ENCODE data around the gene HACL1. TPM values are rescaled to one million over a fixed set of nuclear protein-coding genes. Genes with fewer than 3 reads are reported as not detected.

Gene HACL1
- total RNA-seq, 1 experiment from 2014 or later: 44.9 TPM

DNA sequence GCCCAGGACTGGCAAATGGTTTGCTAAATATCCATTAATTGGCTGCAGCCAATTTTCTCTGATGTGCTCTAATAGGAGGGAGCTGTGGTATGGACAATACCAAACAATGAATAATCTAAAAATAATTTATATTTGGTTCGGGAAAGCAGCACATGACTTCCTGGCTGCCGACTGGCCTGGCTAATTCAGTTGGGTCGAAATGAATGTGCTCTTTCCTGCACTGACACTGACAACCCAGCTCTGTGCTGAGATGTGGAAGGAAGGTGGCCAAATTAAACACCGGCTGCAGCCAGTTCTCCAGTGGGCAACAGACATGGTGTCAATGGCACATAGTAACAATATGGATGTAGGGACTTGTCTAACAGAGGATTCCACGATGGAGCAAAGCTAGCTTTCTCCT lies 58.8 kb downstream of the HACL1 start (continued):
- TF ChIP-seq, protein P1, sequence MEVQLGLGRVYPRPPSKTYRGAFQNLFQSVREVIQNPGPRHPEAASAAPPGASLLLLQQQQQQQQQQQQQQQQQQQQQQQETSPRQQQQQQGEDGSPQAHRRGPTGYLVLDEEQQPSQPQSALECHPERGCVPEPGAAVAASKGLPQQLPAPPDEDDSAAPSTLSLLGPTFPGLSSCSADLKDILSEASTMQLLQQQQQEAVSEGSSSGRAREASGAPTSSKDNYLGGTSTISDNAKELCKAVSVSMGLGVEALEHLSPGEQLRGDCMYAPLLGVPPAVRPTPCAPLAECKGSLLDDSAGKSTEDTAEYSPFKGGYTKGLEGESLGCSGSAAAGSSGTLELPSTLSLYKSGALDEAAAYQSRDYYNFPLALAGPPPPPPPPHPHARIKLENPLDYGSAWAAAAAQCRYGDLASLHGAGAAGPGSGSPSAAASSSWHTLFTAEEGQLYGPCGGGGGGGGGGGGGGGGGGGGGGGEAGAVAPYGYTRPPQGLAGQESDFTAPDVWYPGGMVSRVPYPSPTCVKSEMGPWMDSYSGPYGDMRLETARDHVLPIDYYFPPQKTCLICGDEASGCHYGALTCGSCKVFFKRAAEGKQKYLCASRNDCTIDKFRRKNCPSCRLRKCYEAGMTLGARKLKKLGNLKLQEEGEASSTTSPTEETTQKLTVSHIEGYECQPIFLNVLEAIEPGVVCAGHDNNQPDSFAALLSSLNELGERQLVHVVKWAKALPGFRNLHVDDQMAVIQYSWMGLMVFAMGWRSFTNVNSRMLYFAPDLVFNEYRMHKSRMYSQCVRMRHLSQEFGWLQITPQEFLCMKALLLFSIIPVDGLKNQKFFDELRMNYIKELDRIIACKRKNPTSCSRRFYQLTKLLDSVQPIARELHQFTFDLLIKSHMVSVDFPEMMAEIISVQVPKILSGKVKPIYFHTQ (CRISPR knock-in tag; IDR thresholded peaks at IDR 0.05): no peak
- TF ChIP-seq ZNF317 (CRISPR knock-in tag; IDR thresholded peaks at IDR 0.05; ENCODE audit: borderline replicate concordance, low read depth): no peak
- no peak for TF ChIP-seq SMAD3 (CRISPR knock-in tag; IDR thresholded peaks at IDR 0.05; ENCODE audit: borderline replicate concordance)
- no peak for TF ChIP-seq TCF7 (CRISPR knock-in tag; IDR thresholded peaks at IDR 0.05; ENCODE audit: low read depth)
- TF ChIP-seq ELF4 (CRISPR knock-in tag; IDR thresholded peaks at IDR 0.05; ENCODE audit: low read depth): no peak
- TF ChIP-seq NFATC4 (CRISPR knock-in tag; IDR thresholded peaks at IDR 0.05): no peak
- TF ChIP-seq ZNF423 (CRISPR knock-in tag; IDR thresholded peaks at IDR 0.05): no peak

DNA sequence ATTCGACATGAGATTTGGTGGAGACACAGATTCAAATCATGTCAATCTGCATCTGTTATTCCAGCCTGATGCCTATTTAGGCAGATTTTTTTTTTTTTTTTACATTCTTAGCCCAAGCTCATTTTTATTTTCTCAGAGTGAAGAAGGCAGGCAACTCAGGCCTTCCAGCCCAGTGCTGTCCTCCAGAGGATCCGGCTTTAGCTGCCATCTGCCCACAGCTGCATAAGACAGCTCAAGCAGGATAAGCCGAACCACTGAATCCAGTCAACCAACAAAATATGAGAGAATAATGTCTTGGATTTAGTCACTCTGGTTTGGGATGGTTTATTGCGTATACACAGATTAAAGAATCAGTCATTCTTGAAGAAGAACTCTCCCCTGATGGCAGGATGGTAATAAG lies 60.0 kb downstream of the HACL1 start:
- no peaks in the 10 kb centered on the region for H3K4me1 Mint-ChIP-seq
- no peak overlapping the region for H3K27ac Mint-ChIP-seq
- no peak for TF ChIP-seq ZNF671 (CRISPR knock-in tag; IDR thresholded peaks at IDR 0.05)
- TF ChIP-seq MLX (CRISPR knock-in tag; IDR thresholded peaks at IDR 0.05): no peak
- no peak for TF ChIP-seq ATF1 (CRISPR knock-in tag; IDR thresholded peaks at IDR 0.05)
- TF ChIP-seq NFE2L1 (CRISPR knock-in tag; IDR thresholded peaks at IDR 0.05): no peak
- TF ChIP-seq, protein P2, sequence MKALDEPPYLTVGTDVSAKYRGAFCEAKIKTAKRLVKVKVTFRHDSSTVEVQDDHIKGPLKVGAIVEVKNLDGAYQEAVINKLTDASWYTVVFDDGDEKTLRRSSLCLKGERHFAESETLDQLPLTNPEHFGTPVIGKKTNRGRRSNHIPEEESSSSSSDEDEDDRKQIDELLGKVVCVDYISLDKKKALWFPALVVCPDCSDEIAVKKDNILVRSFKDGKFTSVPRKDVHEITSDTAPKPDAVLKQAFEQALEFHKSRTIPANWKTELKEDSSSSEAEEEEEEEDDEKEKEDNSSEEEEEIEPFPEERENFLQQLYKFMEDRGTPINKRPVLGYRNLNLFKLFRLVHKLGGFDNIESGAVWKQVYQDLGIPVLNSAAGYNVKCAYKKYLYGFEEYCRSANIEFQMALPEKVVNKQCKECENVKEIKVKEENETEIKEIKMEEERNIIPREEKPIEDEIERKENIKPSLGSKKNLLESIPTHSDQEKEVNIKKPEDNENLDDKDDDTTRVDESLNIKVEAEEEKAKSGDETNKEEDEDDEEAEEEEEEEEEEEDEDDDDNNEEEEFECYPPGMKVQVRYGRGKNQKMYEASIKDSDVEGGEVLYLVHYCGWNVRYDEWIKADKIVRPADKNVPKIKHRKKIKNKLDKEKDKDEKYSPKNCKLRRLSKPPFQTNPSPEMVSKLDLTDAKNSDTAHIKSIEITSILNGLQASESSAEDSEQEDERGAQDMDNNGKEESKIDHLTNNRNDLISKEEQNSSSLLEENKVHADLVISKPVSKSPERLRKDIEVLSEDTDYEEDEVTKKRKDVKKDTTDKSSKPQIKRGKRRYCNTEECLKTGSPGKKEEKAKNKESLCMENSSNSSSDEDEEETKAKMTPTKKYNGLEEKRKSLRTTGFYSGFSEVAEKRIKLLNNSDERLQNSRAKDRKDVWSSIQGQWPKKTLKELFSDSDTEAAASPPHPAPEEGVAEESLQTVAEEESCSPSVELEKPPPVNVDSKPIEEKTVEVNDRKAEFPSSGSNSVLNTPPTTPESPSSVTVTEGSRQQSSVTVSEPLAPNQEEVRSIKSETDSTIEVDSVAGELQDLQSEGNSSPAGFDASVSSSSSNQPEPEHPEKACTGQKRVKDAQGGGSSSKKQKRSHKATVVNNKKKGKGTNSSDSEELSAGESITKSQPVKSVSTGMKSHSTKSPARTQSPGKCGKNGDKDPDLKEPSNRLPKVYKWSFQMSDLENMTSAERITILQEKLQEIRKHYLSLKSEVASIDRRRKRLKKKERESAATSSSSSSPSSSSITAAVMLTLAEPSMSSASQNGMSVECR (CRISPR knock-in tag; IDR thresholded peaks at IDR 0.05; ENCODE audit: borderline replicate concordance): no peak
- no peak for TF ChIP-seq SOX15 (CRISPR knock-in tag; IDR thresholded peaks at IDR 0.05)
- TF ChIP-seq GRHL2 (CRISPR knock-in tag; IDR thresholded peaks at IDR 0.05; ENCODE audit: insufficient replicate concordance, severe bottlenecking): no peak
- TF ChIP-seq ZSCAN18 (CRISPR knock-in tag; IDR thresholded peaks at IDR 0.05): no peak
- H3K9me3 Mint-ChIP-seq: no peaks in the 10 kb centered on the region; the same call in 1 of the 2 replicates
- peaks cover 6% of the 10 kb centered on the region; the same call in 1 of the 2 replicates for H3K27me3 Mint-ChIP-seq (ENCODE audit: low read depth)
- H3K36me3 Mint-ChIP-seq: no peaks in the 10 kb centered on the region
- ATAC-seq (no peak), DNase-seq (ENCODE audit: low spot score) (no peak)
- ChIA-PET CTCF (interaction anchor here (3.0 kb wide), 1 partner anchor 14 kb away, joined by 12 read pairs; no protein-coding TSS in a partner anchor), POLR2A (no interaction called here)
- H3K4me3 Mint-ChIP-seq: no peak overlapping the region

- H3K27ac Mint-ChIP-seq: no peak overlapping the region
- CTCF ChIA-PET: interaction anchor here (1.1 kb wide), 1 partner anchor 12 kb away, joined by 3 read pairs; no protein-coding TSS in a partner anchor
- H3K27me3 Mint-ChIP-seq (ENCODE audit: low read depth): peaks cover 2% of the 10 kb centered on the region; the same call in 1 of the 2 replicates
Observed at GRCh38 chr3:15539066-15539465, 62.3 kb downstream of the HACL1 start.

More at GRCh38 chr3:15539066-15539465, 62.3 kb downstream of the HACL1 start:
- H3K4me1 Mint-ChIP-seq: no peaks in the 10 kb centered on the region
- POLR2A ChIA-PET: no interaction called here
- H3K36me3 Mint-ChIP-seq: no peaks in the 10 kb centered on the region
- no peak overlapping the region for H3K4me3 Mint-ChIP-seq
- ATAC-seq (no peak), DNase-seq (ENCODE audit: low spot score) (no peak)
- H3K9me3 Mint-ChIP-seq: no peaks in the 10 kb centered on the region
- TF ChIP-seq ZNF671 (CRISPR knock-in tag; IDR thresholded peaks at IDR 0.05) (no peak), SOX15 (CRISPR knock-in tag; IDR thresholded peaks at IDR 0.05) (no peak), NR2C2 (CRISPR knock-in tag; IDR thresholded peaks at IDR 0.05) (no peak), PRRX2 (CRISPR knock-in tag; IDR thresholded peaks at IDR 0.05) (no peak)

Data from WTC11 (cell line).